ENCODE measurements around the gene SCN3A. TPM values are rescaled to one million over a fixed set of nuclear protein-coding genes. Genes with fewer than 3 reads are reported as not detected.

SCN3A gene
- total and polyA plus RNA-seq, 9 donors = 0.20 to 3.4 (median 0.80) TPM

DNA sequence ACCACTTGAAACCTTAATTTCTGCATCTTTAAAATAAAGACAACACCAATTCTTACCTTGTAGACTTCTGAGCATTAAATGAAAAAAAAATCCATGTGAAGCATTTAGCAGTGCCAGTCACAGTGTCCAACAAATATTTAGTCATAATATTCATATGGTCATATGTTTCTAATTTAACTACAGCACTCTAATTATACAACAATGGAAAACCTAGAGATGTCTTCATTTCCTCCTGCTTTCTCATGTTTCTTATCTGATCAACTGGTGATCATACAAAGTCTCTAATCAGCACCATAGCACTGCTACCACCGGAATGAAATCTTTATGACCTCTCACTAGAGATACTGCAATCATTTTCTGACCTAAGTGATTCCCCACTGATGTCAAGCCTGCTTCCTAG lies 10.2 kb upstream of the SCN3A start:
- WGBS, 3 donors = 36 to 52% (median 45%) methylated on average over 1 of the region's 1 CpG
- H3K27ac ChIP-seq = no peak overlapping the region
- TF ChIP-seq POLR2A (IDR thresholded peaks at IDR 0.05) (no peak), EP300 (IDR thresholded peaks at IDR 0.05) (no peak)
- no peaks in the 10 kb centered on the region for H3K9me3 ChIP-seq
- no peaks in the 10 kb centered on the region for H3K36me3 ChIP-seq
- H3K27me3 ChIP-seq = no peaks in the 10 kb centered on the region
- intact Hi-C loops (cut with DNase I) = no loop called here
- no peak for DNase-seq
- no peak overlapping the region for H3K4me3 ChIP-seq
- H3K4me1 ChIP-seq (ENCODE audit: insufficient read depth) = no peaks in the 10 kb centered on the region

GRCh38 chr2:165208094-165208493 lies 4.2 kb upstream of the SCN3A start:
- Histone ChIP-seq H3K27me3 (no peaks in the 10 kb centered on the region), H3K4me1 (ENCODE audit: insufficient read depth) (no peaks in the 10 kb centered on the region), H3K27ac (no peak overlapping the region), H3K36me3 (no peaks in the 10 kb centered on the region), H3K4me3 (no peak overlapping the region), H3K9me3 (no peaks in the 10 kb centered on the region)
- intact Hi-C loops (cut with DNase I) = loop anchor here in 1 of 4 donors (10.0 kb wide), 1 partner anchor 213 kb away; no protein-coding TSS in a partner anchor
- TF ChIP-seq POLR2A (IDR thresholded peaks at IDR 0.05) = no peak
- 64 to 74% (median 67%) methylated on average over 1 of the region's 1 CpG for WGBS, 3 donors
- no peak for DNase-seq

DNA sequence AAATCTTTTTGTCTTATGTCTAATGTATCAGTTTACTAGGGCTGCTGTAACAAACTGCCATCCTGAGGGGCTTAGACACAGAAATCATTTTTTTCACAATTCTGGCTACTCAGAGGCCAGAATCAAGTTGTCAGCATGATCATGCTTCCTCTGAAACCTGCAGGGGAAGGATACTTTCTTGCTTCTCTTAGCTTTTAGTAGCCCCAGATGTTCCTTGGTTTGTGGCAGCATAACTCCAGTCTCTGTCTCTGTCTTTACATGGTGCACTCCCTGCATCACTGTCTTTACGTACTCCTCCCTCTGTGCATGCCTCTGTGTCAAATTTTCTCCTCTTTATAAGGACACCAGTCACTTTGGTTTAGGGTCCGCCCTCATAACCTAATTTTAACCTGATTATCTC lies 2.0 kb upstream of the SCN3A start:
- H3K27me3 ChIP-seq = no peaks in the 10 kb centered on the region
- no peak for DNase-seq
- no peak overlapping the region for H3K27ac ChIP-seq
- 70 to 87% (median 85%) methylated on average over 2 of the region's 2 CpGs for WGBS, 3 donors
- TF ChIP-seq POLR2A (IDR thresholded peaks at IDR 0.05) (no peak), EP300 (IDR thresholded peaks at IDR 0.05) (no peak), CTCF (IDR thresholded peaks at IDR 0.05) (no peak)
- intact Hi-C loops (cut with DNase I) = loop anchor here in 1 of 4 donors (10.0 kb wide), 1 partner anchor 211 kb away; no protein-coding TSS in a partner anchor
- no peaks in the 10 kb centered on the region for H3K36me3 ChIP-seq
- H3K9me3 ChIP-seq = no peaks in the 10 kb centered on the region
- no peak overlapping the region for H3K4me3 ChIP-seq
- no peaks in the 10 kb centered on the region for H3K4me1 ChIP-seq (ENCODE audit: insufficient read depth)

- intact Hi-C loops (cut with DNase I) = loop anchor here in 1 of 4 donors (10.0 kb wide), 1 partner anchor 207 kb away; no protein-coding TSS in a partner anchor
- 89 to 92% (median 91%) methylated on average over 1 of the region's 1 CpG for WGBS, 3 donors
- H3K4me3 ChIP-seq = no peak overlapping the region
- H3K36me3 ChIP-seq = no peaks in the 10 kb centered on the region
- no peaks in the 10 kb centered on the region for H3K9me3 ChIP-seq
- no peak for TF ChIP-seq EP300 (IDR thresholded peaks at IDR 0.05)
- TF ChIP-seq POLR2A (IDR thresholded peaks at IDR 0.05) = no peak
- no peak for TF ChIP-seq CTCF (IDR thresholded peaks at IDR 0.05)
- no peaks in the 10 kb centered on the region for H3K4me1 ChIP-seq (ENCODE audit: insufficient read depth)
- no peak for DNase-seq
- H3K27ac ChIP-seq = no peak overlapping the region
- no peaks in the 10 kb centered on the region for H3K27me3 ChIP-seq
These were observed 1.6 kb downstream of the SCN3A start for GRCh38 chr2:165202239-165202638.

GRCh38 chr2:165198181-165198580 lies 5.7 kb downstream of the SCN3A start:
- TF ChIP-seq EP300 (IDR thresholded peaks at IDR 0.05) = no peak
- no peak for TF ChIP-seq CTCF (IDR thresholded peaks at IDR 0.05)
- no peak for TF ChIP-seq POLR2A (IDR thresholded peaks at IDR 0.05)
- H3K9me3 ChIP-seq = no peaks in the 10 kb centered on the region
- H3K27me3 ChIP-seq = no peaks in the 10 kb centered on the region
- H3K4me3 ChIP-seq = no peak overlapping the region
- intact Hi-C loops (cut with DNase I) = no loop called here
- H3K36me3 ChIP-seq = no peaks in the 10 kb centered on the region
- H3K27ac ChIP-seq = no peak overlapping the region
- DNase-seq = no peak
- WGBS, 3 donors = 14 to 47% (median 20%) methylated on average over 2 of the region's 2 CpGs
- H3K4me1 ChIP-seq (ENCODE audit: insufficient read depth) = no peaks in the 10 kb centered on the region
